ENCODE results near the gene NECTIN1. TPM values are rescaled to one million over a fixed set of nuclear protein-coding genes. Genes with fewer than 3 reads are reported as not detected.

NECTIN1 gene
- total RNA-seq, 6 experiments from 2014 or later = 4.3 to 8.4 (median 6.1) TPM

DNA sequence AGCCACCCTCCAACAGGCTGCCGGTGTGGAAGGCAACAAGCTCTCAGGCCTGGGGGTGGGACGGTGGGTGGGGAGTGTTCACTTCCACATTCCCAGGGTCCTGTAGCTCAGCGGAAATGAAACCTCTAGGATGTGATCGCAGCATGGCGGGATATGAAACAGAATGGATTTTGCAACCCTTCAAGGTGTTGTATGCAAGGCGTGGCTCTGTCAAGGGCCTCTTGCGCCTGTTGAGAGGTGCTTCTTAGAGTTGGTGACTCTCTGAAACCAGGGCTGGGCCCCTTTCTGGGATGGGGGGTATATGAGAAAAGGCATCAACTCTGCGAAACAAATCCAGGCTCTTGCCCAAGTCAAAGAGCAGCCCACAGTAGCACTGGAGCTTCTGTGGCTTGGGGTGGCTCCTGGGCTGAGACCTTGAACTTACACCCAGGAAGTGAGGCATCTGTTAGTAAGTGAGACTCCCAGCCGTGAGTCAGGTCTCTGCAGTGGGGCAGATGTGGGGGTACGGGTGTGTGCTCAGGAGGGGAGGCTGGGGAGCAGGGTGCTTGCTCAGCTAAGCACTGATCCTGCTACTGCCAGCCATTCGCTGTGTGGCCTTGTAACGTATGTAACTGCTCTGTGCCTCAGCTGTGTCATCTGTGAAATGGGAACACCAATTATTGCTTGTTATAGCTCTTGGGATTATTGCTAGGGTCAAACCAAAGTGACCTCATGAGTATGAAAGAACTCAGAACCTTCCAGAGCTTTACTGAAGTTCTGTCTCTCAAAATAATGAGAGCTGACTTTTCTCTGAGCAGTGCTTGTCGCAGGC is 28.3 kb downstream of the NECTIN1 start:
- ATAC-seq (peak in 1 of 4 donors; percentile 6), DNase-seq (no peak)
- H3K4me1 ChIP-seq = peaks cover 0 to 22% (median 10%) of the 10 kb centered on the region in 4 donors
- intact Hi-C loops (cut with DNase I) = no loop called here
- H3K9me3 ChIP-seq = no peaks in the 10 kb centered on the region
- H3K27me3 ChIP-seq = no peaks in the 10 kb centered on the region
- no peak overlapping the region for H3K4me3 ChIP-seq
- WGBS (ENCODE audit: insufficient coverage, low coverage, low lambda C conversion rate, missing lambda C conversion rate) = 89% methylated on average over 3 of the region's 13 CpGs
- H3K27ac ChIP-seq = no peak overlapping the region
- no peak for TF ChIP-seq POLR2A (IDR thresholded peaks at IDR 0.05)
- TF ChIP-seq, protein P1, sequence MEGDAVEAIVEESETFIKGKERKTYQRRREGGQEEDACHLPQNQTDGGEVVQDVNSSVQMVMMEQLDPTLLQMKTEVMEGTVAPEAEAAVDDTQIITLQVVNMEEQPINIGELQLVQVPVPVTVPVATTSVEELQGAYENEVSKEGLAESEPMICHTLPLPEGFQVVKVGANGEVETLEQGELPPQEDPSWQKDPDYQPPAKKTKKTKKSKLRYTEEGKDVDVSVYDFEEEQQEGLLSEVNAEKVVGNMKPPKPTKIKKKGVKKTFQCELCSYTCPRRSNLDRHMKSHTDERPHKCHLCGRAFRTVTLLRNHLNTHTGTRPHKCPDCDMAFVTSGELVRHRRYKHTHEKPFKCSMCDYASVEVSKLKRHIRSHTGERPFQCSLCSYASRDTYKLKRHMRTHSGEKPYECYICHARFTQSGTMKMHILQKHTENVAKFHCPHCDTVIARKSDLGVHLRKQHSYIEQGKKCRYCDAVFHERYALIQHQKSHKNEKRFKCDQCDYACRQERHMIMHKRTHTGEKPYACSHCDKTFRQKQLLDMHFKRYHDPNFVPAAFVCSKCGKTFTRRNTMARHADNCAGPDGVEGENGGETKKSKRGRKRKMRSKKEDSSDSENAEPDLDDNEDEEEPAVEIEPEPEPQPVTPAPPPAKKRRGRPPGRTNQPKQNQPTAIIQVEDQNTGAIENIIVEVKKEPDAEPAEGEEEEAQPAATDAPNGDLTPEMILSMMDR (IDR thresholded peaks at IDR 0.05) = no peak
- H3K36me3 ChIP-seq = no peaks in the 10 kb centered on the region

DNA sequence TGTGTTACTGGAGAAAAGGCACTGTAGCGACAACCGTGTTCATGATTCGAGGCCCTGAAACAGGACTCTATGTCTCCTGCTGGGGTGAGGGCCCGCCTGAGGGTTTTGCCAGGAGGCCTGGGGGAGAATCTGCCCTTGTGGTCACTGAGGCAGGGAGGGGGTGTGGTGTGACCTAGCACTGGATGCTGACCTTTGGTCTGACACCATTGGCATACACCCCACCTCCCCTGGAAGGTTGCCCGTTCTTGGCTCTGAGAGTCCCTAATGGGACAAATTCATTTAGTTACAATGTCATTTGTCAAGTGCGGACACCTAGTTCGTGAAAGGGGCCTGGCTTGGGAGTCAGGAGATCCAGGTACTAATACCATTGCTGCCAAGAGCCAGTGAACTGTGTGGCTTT is 29.0 kb downstream of the NECTIN1 start:
- peaks cover 0 to 23% (median 11%) of the 10 kb centered on the region in 4 donors for H3K4me1 ChIP-seq
- no peaks in the 10 kb centered on the region for H3K27me3 ChIP-seq
- DNase-seq = peak; percentile 77 to 90 (median 85)
- TF ChIP-seq, protein P1 (IDR thresholded peaks at IDR 0.05) = no peak
- TF ChIP-seq POLR2A (IDR thresholded peaks at IDR 0.05) = no peak
- peak; percentile 67 to 76 (median 75) for ATAC-seq
- 34% methylated on average over 5 of the region's 7 CpGs for WGBS (ENCODE audit: insufficient coverage, low coverage, low lambda C conversion rate, missing lambda C conversion rate)
- no peaks in the 10 kb centered on the region for H3K36me3 ChIP-seq
- intact Hi-C loops (cut with DNase I) = no loop called here
- H3K9me3 ChIP-seq = no peaks in the 10 kb centered on the region
- H3K27ac ChIP-seq = peak overlapping the region in 1 of 3 donors; percentile 29
- H3K4me3 ChIP-seq = no peak overlapping the region

DNA sequence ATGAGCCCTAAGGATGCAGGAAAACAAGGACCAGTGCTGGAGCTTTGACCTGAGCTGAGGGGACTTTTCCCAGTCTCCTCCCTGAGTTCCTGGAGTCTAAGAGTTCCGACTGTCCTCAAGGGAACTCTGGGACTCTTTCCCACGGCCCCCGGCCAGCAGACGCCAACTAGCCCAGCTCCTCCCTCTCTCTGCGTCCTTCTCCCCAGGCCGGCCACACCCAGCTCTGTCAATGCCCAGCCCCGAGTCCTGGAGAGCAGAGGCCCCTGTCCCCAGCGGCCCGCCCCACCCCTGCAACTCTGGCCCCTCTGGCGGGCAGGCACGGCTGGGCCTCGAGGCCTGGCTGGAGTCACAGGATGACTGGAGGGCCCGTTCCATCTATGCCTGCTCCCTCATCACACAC is 29.8 kb downstream of the NECTIN1 start:
- no CpG with 5 or more reads among the region's 13 CpGs for WGBS (ENCODE audit: insufficient coverage, low coverage, low lambda C conversion rate, missing lambda C conversion rate)
- peaks cover 0 to 30% (median 15%) of the 10 kb centered on the region in 4 donors for H3K4me1 ChIP-seq
- no peaks in the 10 kb centered on the region for H3K27me3 ChIP-seq
- intact Hi-C loops (cut with DNase I) = no loop called here
- H3K9me3 ChIP-seq = no peaks in the 10 kb centered on the region
- peak; percentile 70 to 88 (median 84) for DNase-seq
- peak overlapping the region in 1 of 3 donors; percentile 29 for H3K27ac ChIP-seq
- H3K4me3 ChIP-seq = no peak overlapping the region
- no peaks in the 10 kb centered on the region for H3K36me3 ChIP-seq
- TF ChIP-seq, protein P1 (IDR thresholded peaks at IDR 0.05) = no peak
- no peak for TF ChIP-seq POLR2A (IDR thresholded peaks at IDR 0.05)
- peak; percentile 71 to 84 (median 78) for ATAC-seq

DNA sequence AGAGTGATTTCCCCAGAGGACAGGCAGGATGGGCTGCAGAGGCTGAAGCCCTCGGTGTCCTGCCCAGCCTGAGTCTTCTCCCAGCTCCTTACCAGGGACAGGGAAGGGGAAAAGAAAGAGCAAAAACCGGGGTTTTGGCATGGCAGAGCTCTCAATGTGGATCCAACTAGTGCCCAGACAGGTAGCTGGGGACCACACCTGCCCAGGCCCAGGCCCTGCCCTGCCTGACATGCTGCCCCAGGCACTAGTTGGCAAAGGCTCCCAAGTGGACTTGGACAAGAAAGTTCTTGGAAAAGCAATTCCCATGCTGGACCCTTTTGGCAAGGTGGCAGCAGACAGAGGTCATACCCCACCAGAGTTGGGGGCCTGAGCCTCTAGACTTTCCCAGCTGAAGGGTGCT is 31.1 kb downstream of the NECTIN1 start:
- Histone ChIP-seq H3K4me1 (peaks cover 0 to 34% (median 18%) of the 10 kb centered on the region in 4 donors), H3K9me3 (no peaks in the 10 kb centered on the region), H3K27ac (no peak overlapping the region), H3K36me3 (no peaks in the 10 kb centered on the region), H3K4me3 (no peak overlapping the region), H3K27me3 (no peaks in the 10 kb centered on the region)
- intact Hi-C loops (cut with DNase I) = no loop called here
- WGBS (ENCODE audit: insufficient coverage, low coverage, low lambda C conversion rate, missing lambda C conversion rate) = 56% methylated on average over 1 of the region's 2 CpGs
- no peak for TF ChIP-seq POLR2A (IDR thresholded peaks at IDR 0.05)
- TF ChIP-seq, protein P1 (IDR thresholded peaks at IDR 0.05) = no peak
- no peak for DNase-seq
- ATAC-seq = no peak

Measured in right lobe of liver (tissue), 6 donors.